Measurements from ENCODE around the gene FHIT.
"Not testable (repeated sequence)": the region's sequence is repeated elsewhere in the genome, so short reads cannot be mapped to it uniquely, and the experiment has no call there.

The FHIT gene

DNA sequence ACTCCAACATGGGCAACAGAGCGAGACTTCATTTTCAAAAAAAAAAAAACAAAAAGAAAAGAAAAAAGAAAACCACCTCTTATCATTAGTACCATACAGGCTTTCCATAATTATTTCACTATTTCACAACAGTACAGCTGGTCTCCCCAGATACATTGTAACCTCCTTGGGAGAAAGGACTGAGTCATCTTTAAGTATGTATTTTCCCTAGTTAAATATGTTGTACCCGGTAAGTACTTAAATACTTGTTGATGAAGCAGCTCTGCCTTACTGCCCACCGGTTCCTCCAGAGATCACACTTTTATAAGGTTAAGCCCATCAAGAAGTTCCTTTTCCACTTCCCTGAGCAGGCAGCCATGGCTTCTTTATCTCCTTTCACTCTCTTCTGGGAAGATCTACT is 1412.0 kb downstream of the FHIT start:
- DNase-seq, result no peak

DNA sequence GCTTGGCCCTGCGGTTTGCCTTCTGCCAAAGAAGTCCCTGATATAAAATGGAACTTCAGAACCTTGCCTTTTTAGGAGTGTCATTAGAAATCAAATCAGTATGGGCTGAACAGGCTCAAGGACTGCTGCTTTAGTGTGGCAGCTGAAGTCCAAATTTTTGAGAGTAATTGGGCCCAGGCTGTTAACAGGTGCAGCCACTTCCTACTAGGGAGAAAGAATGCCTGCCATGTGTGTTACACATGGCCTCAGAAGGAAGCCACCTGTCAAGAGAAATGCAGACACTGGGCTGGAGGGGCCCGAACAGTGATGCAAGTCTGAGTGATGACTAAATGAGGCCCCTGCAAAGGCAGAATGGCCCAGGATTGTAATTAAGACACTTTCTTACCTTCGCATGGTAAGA is 1414.7 kb downstream of the FHIT start:
- no peak for DNase-seq

DNA sequence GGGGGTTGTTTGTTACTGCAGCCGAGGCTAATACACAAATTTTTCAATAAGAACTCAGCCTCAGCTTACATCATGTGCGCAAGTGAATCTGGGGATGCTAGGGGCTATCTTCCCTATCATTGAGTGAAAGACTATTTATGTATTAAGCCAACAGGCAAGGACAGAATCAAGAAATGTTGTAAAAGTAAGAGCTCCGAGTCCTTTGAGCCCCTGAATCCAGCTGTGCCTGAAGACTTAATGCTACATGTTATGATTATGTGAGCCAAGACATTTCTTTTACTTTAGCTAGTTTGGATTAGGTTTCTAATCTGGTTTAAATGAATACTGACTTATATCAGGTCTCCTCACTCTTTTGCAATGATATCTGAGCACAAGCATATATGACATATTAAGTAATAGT is 1418.5 kb downstream of the FHIT start:
- no peak for DNase-seq

DNA sequence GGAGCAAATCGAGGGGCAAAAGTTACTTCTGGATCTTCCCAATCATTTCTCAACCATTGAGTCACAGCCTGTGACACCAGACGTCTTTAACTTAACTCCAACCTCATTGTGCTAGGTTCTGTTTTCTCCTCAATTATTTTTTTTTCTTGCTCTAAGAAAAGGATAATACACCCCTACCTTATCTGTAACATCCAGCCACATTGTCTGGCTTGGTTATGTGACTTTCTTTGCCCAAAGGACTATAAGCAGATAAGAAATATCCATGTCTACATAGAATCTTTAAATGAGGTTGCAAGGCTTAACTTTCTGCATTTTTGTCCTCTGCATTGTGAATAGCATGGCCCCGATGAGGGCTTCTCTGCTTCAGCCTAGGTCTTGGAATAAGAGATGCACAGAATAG is 1419.0 kb downstream of the FHIT start:
- no peak for DNase-seq

- no peak for DNase-seq
These were observed 1419.9 kb downstream of the FHIT start for GRCh38 chr3:59831394-59831793.

GRCh38 chr3:59829527-59829926 is 1421.7 kb downstream of the FHIT start:
- no peak for DNase-seq

GRCh38 chr3:59824876-59825275 is 1426.4 kb downstream of the FHIT start:
- DNase-seq, result no peak

DNA sequence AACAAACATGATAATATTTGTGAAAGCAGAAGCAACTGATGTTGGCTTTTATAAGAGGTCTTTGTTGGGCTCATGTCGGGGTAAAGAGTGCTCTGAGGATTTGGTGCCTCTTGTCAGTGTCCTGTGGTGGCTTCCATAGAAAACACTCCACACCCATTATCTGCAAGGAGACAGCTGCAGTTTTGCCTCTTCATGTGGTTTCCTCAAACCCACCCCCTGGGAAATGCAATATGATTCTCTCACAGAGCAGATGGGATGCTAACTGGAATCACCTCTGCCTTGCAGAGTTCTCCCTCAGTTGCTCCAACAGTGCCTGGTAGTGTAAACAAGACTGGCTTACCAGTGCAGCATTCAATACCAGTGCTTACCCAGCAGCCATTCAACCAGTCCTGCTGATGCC is 1430.0 kb downstream of the FHIT start:
- DNase-seq, result no peak

DNA sequence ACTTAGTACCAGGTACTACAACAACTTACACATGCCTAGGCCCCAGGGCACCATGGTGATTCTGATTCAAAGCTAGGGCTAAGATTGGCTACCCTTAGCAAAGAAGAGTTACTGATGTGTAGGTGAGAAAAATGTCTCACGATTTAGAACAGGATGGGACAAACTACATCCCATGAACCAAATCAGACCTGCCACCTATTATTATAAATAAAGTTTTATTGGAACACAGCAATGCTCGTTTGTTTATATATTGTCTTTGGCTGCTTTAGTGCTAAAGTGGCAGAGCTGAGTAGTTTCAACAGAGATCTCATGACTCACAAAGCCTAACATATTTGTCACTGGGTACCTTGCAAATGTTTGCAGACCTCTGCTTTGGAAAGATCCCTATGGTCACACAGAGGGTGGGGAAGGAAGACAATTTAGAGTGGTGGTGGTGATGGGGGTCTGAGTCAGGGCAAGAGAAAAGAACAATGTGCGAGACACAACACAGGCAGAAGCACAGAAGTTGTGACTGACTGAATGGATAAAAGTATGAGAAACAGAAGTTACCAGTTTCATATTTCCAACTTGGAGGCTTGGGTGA is 1430.8 kb downstream of the FHIT start:
- no peak for DNase-seq

- no peak for DNase-seq
These were observed 1432.3 kb downstream of the FHIT start for GRCh38 chr3:59818919-59819300.

GRCh38 chr3:59818033-59818918 is 1433.0 kb downstream of the FHIT start:
- no peak for DNase-seq

- DNase-seq, result no peak
These were observed 1433.7 kb downstream of the FHIT start for GRCh38 chr3:59817511-59817910.

DNA sequence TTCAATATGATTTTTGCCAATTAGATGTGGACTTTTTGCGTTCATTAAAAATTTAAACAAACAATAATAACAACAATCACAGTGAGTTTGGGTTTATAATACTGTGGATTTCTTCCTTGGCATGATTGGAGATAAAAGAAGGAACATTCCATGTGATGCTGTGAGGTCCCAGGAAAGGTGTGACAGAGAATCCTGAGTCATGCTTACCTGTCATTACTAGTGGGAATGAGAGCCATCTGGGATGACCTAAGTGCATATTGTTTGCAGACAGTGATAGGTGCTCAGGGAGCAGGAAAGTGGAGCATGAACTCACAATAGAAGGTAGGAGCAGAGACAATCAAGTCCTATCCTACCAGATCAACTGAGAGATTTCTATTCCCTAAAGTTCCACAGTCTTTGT is 1434.9 kb downstream of the FHIT start:
- DNase-seq, result no peak

- DNase-seq, result no peak
These were observed 1438.1 kb downstream of the FHIT start for GRCh38 chr3:59813148-59813538.

DNA sequence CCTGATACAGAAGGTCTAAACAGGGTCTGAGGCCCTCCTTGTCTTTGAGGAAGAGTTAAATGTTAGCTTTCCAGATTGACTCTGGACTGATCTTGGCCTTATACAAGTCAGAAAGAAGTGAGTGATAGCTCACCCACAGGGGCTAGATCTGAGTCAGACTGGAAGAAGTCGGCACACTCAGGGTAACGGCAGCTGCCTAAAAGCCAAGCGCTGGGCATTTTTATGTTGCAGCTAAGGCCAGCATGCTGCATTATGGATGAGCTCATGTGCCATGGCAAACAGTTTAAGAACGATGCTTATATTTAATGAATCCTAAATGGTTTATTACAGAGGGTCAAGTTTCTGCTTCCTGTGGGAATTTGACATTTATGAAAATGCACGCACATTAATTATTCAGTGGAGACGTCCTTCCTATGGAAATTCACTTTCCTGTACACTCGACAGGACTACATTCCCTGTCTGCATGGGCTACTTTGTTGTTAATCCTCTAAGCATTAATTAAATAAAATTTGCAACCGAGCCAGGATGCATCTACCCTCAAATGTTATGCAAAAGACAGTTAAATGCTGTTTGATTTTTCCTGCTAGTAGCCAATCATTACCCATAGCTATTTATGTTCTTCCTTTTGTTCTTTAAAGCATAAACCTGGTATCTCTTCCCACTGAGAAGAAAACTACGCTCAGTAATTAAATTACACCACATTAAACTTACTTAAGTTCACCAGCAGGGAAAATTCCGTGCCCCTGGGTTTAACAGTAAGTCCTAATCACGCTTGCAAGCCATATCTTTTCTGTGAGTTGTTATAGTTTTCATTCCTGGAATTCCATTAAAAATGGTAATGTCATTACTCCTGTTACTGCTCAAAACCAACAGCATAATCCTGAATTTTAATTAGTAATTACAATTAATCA is 1438.8 kb downstream of the FHIT start:
- DNase-seq, result no peak

- DNase-seq, result no peak
These were observed 1440.1 kb downstream of the FHIT start for GRCh38 chr3:59811160-59811559.

DNA sequence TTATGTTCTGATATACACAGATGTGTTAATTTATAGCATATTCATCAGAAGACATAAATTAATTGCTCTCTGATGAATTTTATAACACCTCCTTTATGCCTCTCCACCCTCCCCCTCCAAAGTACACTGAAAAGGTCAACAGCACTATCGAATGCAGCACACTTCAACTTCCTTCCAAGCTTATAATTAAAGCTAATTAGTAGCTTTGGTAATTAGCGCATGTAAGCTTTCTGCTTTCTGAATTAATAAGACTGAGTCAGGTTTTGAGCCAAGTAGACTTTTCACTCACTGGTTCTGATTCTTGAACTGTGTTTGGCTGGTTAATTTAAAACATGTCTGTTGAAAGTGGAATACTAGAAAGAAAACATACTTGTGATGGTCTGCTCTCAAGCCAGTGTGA is 1440.6 kb downstream of the FHIT start:
- no peak for DNase-seq

- DNase-seq, result no peak
These were observed 1441.4 kb downstream of the FHIT start for GRCh38 chr3:59809710-59810444.

DNA sequence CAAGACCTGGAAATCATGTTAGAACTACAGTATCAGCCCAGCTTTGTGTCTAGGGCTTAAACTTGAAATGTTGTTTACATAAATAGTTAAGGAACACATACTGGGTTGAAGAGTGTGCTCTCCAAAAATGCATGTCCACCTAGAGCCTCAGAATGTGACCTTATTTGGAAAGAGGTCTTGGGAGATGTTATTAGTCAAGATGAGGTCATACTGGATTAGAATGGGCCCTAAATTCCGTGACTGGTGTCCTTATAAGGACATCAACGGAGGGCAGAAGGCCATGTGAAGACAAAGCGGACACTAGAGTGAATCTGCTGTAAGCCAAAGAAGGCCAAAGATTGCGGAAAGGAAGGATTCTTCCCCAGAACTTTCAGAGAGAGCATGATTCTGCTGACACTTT is 1442.2 kb downstream of the FHIT start:
- DNase-seq, result no peak

DNA sequence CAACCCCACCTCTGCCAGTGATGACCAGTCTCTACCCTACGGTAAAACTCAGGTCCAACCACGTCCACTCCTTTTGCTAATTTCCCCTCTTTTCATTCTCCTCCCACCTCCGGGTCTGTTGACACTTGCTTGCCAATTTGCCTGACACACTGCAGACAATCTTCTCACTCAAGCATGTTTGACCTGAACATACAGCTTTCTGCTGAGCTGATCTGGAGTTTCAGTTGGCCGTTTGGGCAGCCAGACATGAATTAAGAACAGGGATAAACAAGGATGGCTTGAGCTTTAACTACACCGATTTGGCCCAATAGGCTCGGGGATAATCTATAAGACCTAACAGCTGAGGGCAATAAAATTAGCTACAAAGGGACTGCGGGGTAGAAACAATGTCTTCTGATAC is 1442.8 kb downstream of the FHIT start:
- DNase-seq, result no peak

DNA sequence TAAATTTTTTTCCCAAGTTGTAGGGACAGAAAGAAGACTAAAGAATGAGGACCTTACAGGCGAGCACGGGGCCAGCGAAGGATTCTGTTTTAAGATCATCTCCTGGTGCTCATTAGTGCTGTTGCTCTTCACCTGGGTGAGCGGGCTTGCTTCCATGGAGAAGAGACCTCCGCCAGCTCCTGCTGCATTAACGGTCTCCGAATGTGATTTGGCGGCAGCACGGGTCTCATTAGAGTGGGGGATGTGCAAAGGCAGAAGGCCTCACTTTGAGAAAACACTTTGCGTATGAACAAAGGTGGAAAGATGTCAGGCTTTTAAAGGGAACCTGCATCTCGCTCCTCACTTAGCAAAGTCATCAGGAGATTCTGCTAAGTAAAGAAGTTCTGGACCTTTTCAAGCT is 1448.0 kb downstream of the FHIT start:
- no peak for DNase-seq

GRCh38 chr3:59802453-59802852 is 1448.8 kb downstream of the FHIT start:
- DNase-seq, result not testable (repeated sequence)

DNA sequence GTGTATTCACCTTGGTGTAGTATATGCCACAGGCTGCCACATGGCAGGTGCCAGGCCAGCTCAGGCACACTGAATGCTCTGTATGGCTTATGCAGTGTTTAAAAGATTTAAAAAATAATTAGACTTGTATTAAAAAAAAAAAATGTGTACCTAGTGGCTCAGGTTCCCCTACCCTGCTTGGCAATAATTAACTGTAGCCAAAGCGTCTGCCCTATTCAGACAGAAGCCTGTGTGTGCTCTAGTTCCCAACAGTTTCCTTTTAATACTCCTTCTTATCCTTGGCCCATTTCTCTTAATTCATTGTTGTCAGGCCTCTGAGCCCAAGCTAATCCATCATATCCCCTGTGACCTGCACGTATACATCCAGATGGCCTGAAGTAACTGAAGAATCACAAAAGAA is 1449.2 kb downstream of the FHIT start:
- DNase-seq, result no peak
